Measurements from ENCODE around the gene GRM1.

Gene GRM1

GRCh38 chr6:146420255-146420654 lies 391.4 kb downstream of the GRM1 start:
- H3K27ac ChIP-seq (ENCODE audit: low read depth, low read length), result no peak overlapping the region
- H3K4ac ChIP-seq (ENCODE audit: low read depth, low read length), result no peak overlapping the region
- no CpG with 5 or more reads among the region's 3 CpGs for WGBS (ENCODE audit: extremely low coverage, insufficient coverage, low lambda C conversion rate)
- no peaks in the 10 kb centered on the region for H3K4me1 ChIP-seq (ENCODE audit: control insufficient read depth, low read depth, low read length)
- H3K36me3 ChIP-seq (ENCODE audit: control insufficient read depth, insufficient read depth, low read length), result no peaks in the 10 kb centered on the region
- H3K27me3 ChIP-seq (ENCODE audit: insufficient read depth, low read length, poor library complexity), result no peaks in the 10 kb centered on the region
- no peak overlapping the region for H3K23ac ChIP-seq (ENCODE audit: low read length)
- no peaks in the 10 kb centered on the region for H3K79me2 ChIP-seq (ENCODE audit: control insufficient read depth, insufficient read depth, low read length)
- no peaks in the 10 kb centered on the region for H3K79me1 ChIP-seq (ENCODE audit: low read length)
- H2BK120ac ChIP-seq (ENCODE audit: low read depth, low read length), result no peak overlapping the region
- H3K4me2 ChIP-seq (ENCODE audit: low read length), result no peak overlapping the region
- H2BK5ac ChIP-seq (ENCODE audit: low read length), result no peak overlapping the region
- H2BK15ac ChIP-seq (replicated peaks; ENCODE audit: low read depth), result no peak overlapping the region
- no peak overlapping the region for H3K18ac ChIP-seq (ENCODE audit: low read length)
- DNase-seq, result no peak
- H4K5ac ChIP-seq (ENCODE audit: low read length), result no peak overlapping the region
- no peak overlapping the region for H3K9ac ChIP-seq (ENCODE audit: low read length)
- H2AK5ac ChIP-seq (ENCODE audit: low read length), result no peak overlapping the region
- no peak overlapping the region for H4K8ac ChIP-seq (ENCODE audit: low read depth, low read length)
- H3K56ac ChIP-seq (ENCODE audit: low read length), result no peak overlapping the region
- H3K4me3 ChIP-seq (ENCODE audit: low read length), result no peak overlapping the region

- Histone ChIP-seq H3K4ac (ENCODE audit: low read depth, low read length) (no peak overlapping the region), H3K4me2 (ENCODE audit: low read length) (no peak overlapping the region), H3K79me2 (ENCODE audit: control insufficient read depth, insufficient read depth, low read length) (no peaks in the 10 kb centered on the region), H4K8ac (ENCODE audit: low read depth, low read length) (no peak overlapping the region), H3K23ac (ENCODE audit: low read length) (no peak overlapping the region), H3K4me1 (ENCODE audit: control insufficient read depth, low read depth, low read length) (no peaks in the 10 kb centered on the region), H2BK15ac (replicated peaks; ENCODE audit: low read depth) (no peak overlapping the region), H2AK5ac (ENCODE audit: low read length) (no peak overlapping the region), H2BK5ac (ENCODE audit: low read length) (no peak overlapping the region), H3K79me1 (ENCODE audit: low read length) (no peaks in the 10 kb centered on the region), H3K56ac (ENCODE audit: low read length) (no peak overlapping the region), H3K36me3 (ENCODE audit: control insufficient read depth, insufficient read depth, low read length) (no peaks in the 10 kb centered on the region), H3K27me3 (ENCODE audit: insufficient read depth, low read length, poor library complexity) (no peaks in the 10 kb centered on the region), H3K18ac (ENCODE audit: low read length) (no peak overlapping the region), H3K9ac (ENCODE audit: low read length) (no peak overlapping the region), H2BK120ac (ENCODE audit: low read depth, low read length) (no peak overlapping the region), H3K4me3 (ENCODE audit: low read length) (no peak overlapping the region), H4K5ac (ENCODE audit: low read length) (no peak overlapping the region), H3K27ac (ENCODE audit: low read depth, low read length) (no peak overlapping the region)
- WGBS (ENCODE audit: extremely low coverage, insufficient coverage, low lambda C conversion rate), result no CpG with 5 or more reads among the region's 1 CpG
- DNase-seq, result no peak
These were observed 394.0 kb downstream of the GRM1 start for GRCh38 chr6:146422789-146423375.

- Histone ChIP-seq H2BK5ac (ENCODE audit: low read length) (no peak overlapping the region), H3K4ac (ENCODE audit: low read depth, low read length) (no peak overlapping the region), H4K5ac (ENCODE audit: low read length) (no peak overlapping the region), H3K18ac (ENCODE audit: low read length) (no peak overlapping the region), H3K56ac (ENCODE audit: low read length) (no peak overlapping the region), H3K4me1 (ENCODE audit: control insufficient read depth, low read depth, low read length) (no peaks in the 10 kb centered on the region), H4K8ac (ENCODE audit: low read depth, low read length) (no peak overlapping the region), H3K4me3 (ENCODE audit: low read length) (no peak overlapping the region), H2BK15ac (replicated peaks; ENCODE audit: low read depth) (no peak overlapping the region), H3K79me1 (ENCODE audit: low read length) (no peaks in the 10 kb centered on the region), H3K36me3 (ENCODE audit: control insufficient read depth, insufficient read depth, low read length) (no peaks in the 10 kb centered on the region), H3K79me2 (ENCODE audit: control insufficient read depth, insufficient read depth, low read length) (no peaks in the 10 kb centered on the region), H3K27ac (ENCODE audit: low read depth, low read length) (no peak overlapping the region), H3K23ac (ENCODE audit: low read length) (no peak overlapping the region), H3K4me2 (ENCODE audit: low read length) (no peak overlapping the region), H2AK5ac (ENCODE audit: low read length) (no peak overlapping the region), H2BK120ac (ENCODE audit: low read depth, low read length) (no peak overlapping the region), H3K27me3 (ENCODE audit: insufficient read depth, low read length, poor library complexity) (no peaks in the 10 kb centered on the region), H3K9ac (ENCODE audit: low read length) (no peak overlapping the region)
- DNase-seq, result no peak
- WGBS (ENCODE audit: extremely low coverage, insufficient coverage, low lambda C conversion rate), result no CpG with 5 or more reads among the region's 6 CpGs
These were observed 394.6 kb downstream of the GRM1 start for GRCh38 chr6:146423452-146423851.

- no peak overlapping the region for H2BK15ac ChIP-seq (replicated peaks; ENCODE audit: low read depth)
- H3K27me3 ChIP-seq (ENCODE audit: insufficient read depth, low read length, poor library complexity), result no peaks in the 10 kb centered on the region
- no peak overlapping the region for H4K5ac ChIP-seq (ENCODE audit: low read length)
- H3K79me1 ChIP-seq (ENCODE audit: low read length), result no peaks in the 10 kb centered on the region
- no peak for DNase-seq
- no peak overlapping the region for H2BK120ac ChIP-seq (ENCODE audit: low read depth, low read length)
- no peaks in the 10 kb centered on the region for H3K4me1 ChIP-seq (ENCODE audit: control insufficient read depth, low read depth, low read length)
- H3K4me2 ChIP-seq (ENCODE audit: low read length), result no peak overlapping the region
- WGBS (ENCODE audit: extremely low coverage, insufficient coverage, low lambda C conversion rate), result no CpG with 5 or more reads among the region's 7 CpGs
- H3K56ac ChIP-seq (ENCODE audit: low read length), result no peak overlapping the region
- H3K18ac ChIP-seq (ENCODE audit: low read length), result no peak overlapping the region
- no peak overlapping the region for H2AK5ac ChIP-seq (ENCODE audit: low read length)
- no peak overlapping the region for H2BK5ac ChIP-seq (ENCODE audit: low read length)
- no peak overlapping the region for H3K4ac ChIP-seq (ENCODE audit: low read depth, low read length)
- H3K79me2 ChIP-seq (ENCODE audit: control insufficient read depth, insufficient read depth, low read length), result no peaks in the 10 kb centered on the region
- no peak overlapping the region for H3K27ac ChIP-seq (ENCODE audit: low read depth, low read length)
- H3K36me3 ChIP-seq (ENCODE audit: control insufficient read depth, insufficient read depth, low read length), result no peaks in the 10 kb centered on the region
- no peak overlapping the region for H3K9ac ChIP-seq (ENCODE audit: low read length)
- no peak overlapping the region for H4K8ac ChIP-seq (ENCODE audit: low read depth, low read length)
- H3K4me3 ChIP-seq (ENCODE audit: low read length), result no peak overlapping the region
- no peak overlapping the region for H3K23ac ChIP-seq (ENCODE audit: low read length)
These were observed 397.7 kb downstream of the GRM1 start for GRCh38 chr6:146426516-146426915.

GRCh38 chr6:146429831-146430230 lies 401.0 kb downstream of the GRM1 start:
- Histone ChIP-seq H3K9ac (ENCODE audit: low read length) (no peak overlapping the region), H3K27me3 (ENCODE audit: insufficient read depth, low read length, poor library complexity) (no peaks in the 10 kb centered on the region), H3K18ac (ENCODE audit: low read length) (no peak overlapping the region), H2BK15ac (replicated peaks; ENCODE audit: low read depth) (no peak overlapping the region), H3K56ac (ENCODE audit: low read length) (no peak overlapping the region), H4K8ac (ENCODE audit: low read depth, low read length) (no peak overlapping the region), H3K36me3 (ENCODE audit: control insufficient read depth, insufficient read depth, low read length) (no peaks in the 10 kb centered on the region), H2BK5ac (ENCODE audit: low read length) (no peak overlapping the region), H2BK120ac (ENCODE audit: low read depth, low read length) (no peak overlapping the region), H3K4me2 (ENCODE audit: low read length) (no peak overlapping the region), H3K4me3 (ENCODE audit: low read length) (no peak overlapping the region), H3K23ac (ENCODE audit: low read length) (no peak overlapping the region), H3K4me1 (ENCODE audit: control insufficient read depth, low read depth, low read length) (no peaks in the 10 kb centered on the region), H3K79me2 (ENCODE audit: control insufficient read depth, insufficient read depth, low read length) (no peaks in the 10 kb centered on the region), H4K5ac (ENCODE audit: low read length) (no peak overlapping the region), H2AK5ac (ENCODE audit: low read length) (no peak overlapping the region), H3K79me1 (ENCODE audit: low read length) (no peaks in the 10 kb centered on the region), H3K4ac (ENCODE audit: low read depth, low read length) (no peak overlapping the region), H3K27ac (ENCODE audit: low read depth, low read length) (no peak overlapping the region)
- DNase-seq, result no peak
- no CpG with 5 or more reads among the region's 4 CpGs for WGBS (ENCODE audit: extremely low coverage, insufficient coverage, low lambda C conversion rate)

Data from mesendoderm (in vitro differentiated cells).